Ecto neural progenitor cell (in vitro differentiated cells): Measurements from ENCODE around the gene MCM9.

Source experiments
- DNase-seq: peaks from one replicate; pipeline ENCODE4 v3.0.0-alpha.2; 2018; ENCODE audit warnings: low spot score

The MCM9 gene

GRCh38 chr6:118932421-118932820 is 2.5 kb downstream of the MCM9 start:
- DNase-seq: no peak

- no peak for DNase-seq
Observed at GRCh38 chr6:118931436-118931835, 3.5 kb downstream of the MCM9 start.

GRCh38 chr6:118930680-118931079 is 4.3 kb downstream of the MCM9 start:
- no peak for DNase-seq

- no peak for DNase-seq
Observed at GRCh38 chr6:118923035-118923434, 11.9 kb downstream of the MCM9 start.

GRCh38 chr6:118921084-118921483 is 13.9 kb downstream of the MCM9 start:
- DNase-seq: no peak

- DNase-seq: no peak
Observed at GRCh38 chr6:118918329-118918725, 16.6 kb downstream of the MCM9 start.

GRCh38 chr6:118917546-118918328 is 17.2 kb downstream of the MCM9 start:
- no peak for DNase-seq

- no peak for DNase-seq
Observed at GRCh38 chr6:118914598-118914997, 20.4 kb downstream of the MCM9 start.

GRCh38 chr6:118913161-118913560 is 21.8 kb downstream of the MCM9 start:
- DNase-seq: no peak

GRCh38 chr6:118912646-118913045 is 22.3 kb downstream of the MCM9 start:
- DNase-seq: no peak

- no peak for DNase-seq
Observed at GRCh38 chr6:118908441-118908840, 26.5 kb downstream of the MCM9 start.

GRCh38 chr6:118905851-118906250 is 29.1 kb downstream of the MCM9 start:
- no peak for DNase-seq

GRCh38 chr6:118905084-118905483 is 29.9 kb downstream of the MCM9 start:
- DNase-seq: no peak

GRCh38 chr6:118903691-118904090 is 31.3 kb downstream of the MCM9 start:
- DNase-seq: no peak

- DNase-seq: no peak
Observed at GRCh38 chr6:118903138-118903537, 31.8 kb downstream of the MCM9 start.

- DNase-seq: no peak
Observed at GRCh38 chr6:118902726-118903125, 32.2 kb downstream of the MCM9 start.

GRCh38 chr6:118899948-118900347 is 35.0 kb downstream of the MCM9 start:
- no peak for DNase-seq

- DNase-seq: no peak
Observed at GRCh38 chr6:118897386-118897785, 37.6 kb downstream of the MCM9 start.

GRCh38 chr6:118896339-118897136 is 38.4 kb downstream of the MCM9 start:
- DNase-seq: no peak

- no peak for DNase-seq
Observed at GRCh38 chr6:118895859-118896258, 39.1 kb downstream of the MCM9 start.

GRCh38 chr6:118895261-118895560 is 39.7 kb downstream of the MCM9 start:
- no peak for DNase-seq

GRCh38 chr6:118894425-118895260 is 40.3 kb downstream of the MCM9 start:
- peak; percentile 69 for DNase-seq
